Measurements from ENCODE around the gene TSR3.

TSR3 gene

DNA sequence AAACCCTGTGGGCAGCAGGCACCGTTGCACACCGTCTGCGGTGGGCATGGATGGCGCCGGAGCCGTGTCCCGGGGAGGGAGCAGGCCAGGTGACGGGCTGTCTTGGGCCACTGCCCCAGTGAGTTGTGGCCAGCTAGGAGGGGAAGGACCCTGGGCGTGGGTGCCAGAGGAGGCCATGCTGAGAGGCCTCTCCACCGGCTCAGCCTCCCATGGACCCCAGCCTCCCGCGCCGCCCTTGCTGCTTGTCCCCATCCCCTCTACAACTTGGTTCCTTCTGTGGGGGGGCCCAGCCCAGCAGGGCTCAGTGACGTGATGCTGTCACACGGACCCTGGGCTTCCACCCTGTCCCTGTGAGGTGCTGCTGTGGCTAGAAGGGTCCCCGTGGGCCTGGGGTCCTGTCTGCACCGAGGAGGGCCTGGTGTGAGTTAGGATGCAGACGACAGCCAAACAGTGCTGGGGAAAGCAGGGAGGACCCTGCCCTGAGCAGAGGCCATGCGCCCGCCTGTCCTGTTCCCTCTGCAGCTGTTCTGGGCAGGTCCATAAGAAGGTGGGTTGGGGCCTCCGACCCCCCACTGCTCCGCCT is 30.9 kb downstream of the TSR3 start:
- no peak overlapping the region for H3K4me3 ChIP-seq (replicated peaks; ENCODE audit: low read depth, low read length)
- TF ChIP-seq CTCF (IDR thresholded peaks at IDR 0.05; ENCODE audit: low read length, missing control alignments) = no peak
- no peak for DNase-seq (ENCODE audit: low read depth)

DNA sequence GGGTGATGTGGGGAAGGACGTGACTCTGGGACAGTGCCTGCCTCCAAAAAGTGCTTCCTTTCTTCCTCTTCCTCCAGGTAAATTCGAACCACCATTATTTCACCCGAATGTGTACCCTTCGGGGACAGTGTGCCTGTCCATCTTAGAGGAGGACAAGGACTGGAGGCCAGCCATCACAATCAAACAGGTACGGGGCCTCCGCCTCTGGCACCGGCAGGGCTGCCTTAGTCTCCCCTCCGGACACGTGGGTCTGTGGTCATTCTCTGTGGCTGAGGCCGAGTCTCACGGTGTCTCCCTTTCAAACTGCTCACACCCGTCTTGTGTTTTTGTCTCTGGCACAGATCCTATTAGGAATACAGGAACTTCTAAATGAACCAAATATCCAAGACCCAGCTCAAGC is 31.6 kb downstream of the TSR3 start:
- TF ChIP-seq CTCF (IDR thresholded peaks at IDR 0.05; ENCODE audit: low read length, missing control alignments) = no peak
- no peak for DNase-seq (ENCODE audit: low read depth)
- H3K4me3 ChIP-seq (replicated peaks; ENCODE audit: low read depth, low read length) = no peak overlapping the region

DNA sequence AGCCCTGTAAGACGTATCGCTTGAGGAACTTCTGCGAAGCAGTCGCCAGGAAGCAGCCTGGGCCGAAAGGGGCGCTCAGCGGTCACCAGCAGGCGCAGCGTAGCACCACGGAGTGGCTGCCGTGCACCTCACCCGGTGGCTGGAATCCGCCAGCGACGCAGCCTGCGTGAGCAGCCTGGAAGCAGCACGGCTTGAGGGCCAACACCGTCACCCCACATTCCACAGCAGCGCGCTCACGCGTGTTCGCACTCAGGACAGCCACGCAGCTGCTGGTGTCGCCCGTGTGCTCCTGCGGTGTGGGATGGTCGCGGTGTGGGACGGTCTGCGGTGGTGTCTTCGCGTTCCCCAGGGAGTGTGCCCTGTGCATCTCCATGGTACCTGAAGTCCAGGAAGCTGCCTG is 32.6 kb downstream of the TSR3 start:
- TF ChIP-seq CTCF (IDR thresholded peaks at IDR 0.05; ENCODE audit: low read length, missing control alignments) = no peak
- no peak for DNase-seq (ENCODE audit: low read depth)
- no peak overlapping the region for H3K4me3 ChIP-seq (replicated peaks; ENCODE audit: low read depth, low read length)

- no peak for DNase-seq (ENCODE audit: low read depth)
- no peak for TF ChIP-seq CTCF (IDR thresholded peaks at IDR 0.05; ENCODE audit: low read length, missing control alignments)
- H3K4me3 ChIP-seq (replicated peaks; ENCODE audit: low read depth, low read length) = no peak overlapping the region
Measured at GRCh38 chr16:1318268-1318545, 33.5 kb downstream of the TSR3 start.

GRCh38 chr16:1317479-1318267 is 34.0 kb downstream of the TSR3 start:
- no peak overlapping the region for H3K4me3 ChIP-seq (replicated peaks; ENCODE audit: low read depth, low read length)
- no peak for TF ChIP-seq CTCF (IDR thresholded peaks at IDR 0.05; ENCODE audit: low read length, missing control alignments)
- DNase-seq (ENCODE audit: low read depth) = no peak

DNA sequence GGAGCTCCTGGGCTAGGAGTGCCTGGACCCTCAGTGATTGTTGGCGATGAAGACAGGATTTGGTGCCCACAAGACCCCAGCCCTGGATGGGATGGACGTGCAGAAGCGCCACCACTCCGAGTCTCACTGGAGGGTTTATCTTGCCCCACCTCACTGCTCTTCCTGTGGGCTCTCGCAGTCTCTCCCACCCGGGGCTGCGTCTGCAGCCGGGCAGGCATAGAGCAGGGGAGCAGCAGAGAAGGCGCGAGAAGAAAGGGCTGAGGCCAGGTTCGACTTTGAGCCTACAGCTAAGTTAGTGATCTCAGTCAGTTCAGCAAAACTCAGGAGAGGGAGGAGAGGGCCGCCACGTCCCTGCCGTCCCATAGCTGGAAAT is 35.7 kb downstream of the TSR3 start:
- DNase-seq (ENCODE audit: low read depth) = no peak
- no peak overlapping the region for H3K4me3 ChIP-seq (replicated peaks; ENCODE audit: low read depth, low read length)
- no peak for TF ChIP-seq CTCF (IDR thresholded peaks at IDR 0.05; ENCODE audit: low read length, missing control alignments)

Data from fibroblast of pulmonary artery (primary cell).